ENCODE data around the gene CHML.
"Not testable (repeated sequence)": the region's sequence is repeated elsewhere in the genome, so short reads cannot be mapped to it uniquely, and the experiment has no call there.

The CHML gene

DNA sequence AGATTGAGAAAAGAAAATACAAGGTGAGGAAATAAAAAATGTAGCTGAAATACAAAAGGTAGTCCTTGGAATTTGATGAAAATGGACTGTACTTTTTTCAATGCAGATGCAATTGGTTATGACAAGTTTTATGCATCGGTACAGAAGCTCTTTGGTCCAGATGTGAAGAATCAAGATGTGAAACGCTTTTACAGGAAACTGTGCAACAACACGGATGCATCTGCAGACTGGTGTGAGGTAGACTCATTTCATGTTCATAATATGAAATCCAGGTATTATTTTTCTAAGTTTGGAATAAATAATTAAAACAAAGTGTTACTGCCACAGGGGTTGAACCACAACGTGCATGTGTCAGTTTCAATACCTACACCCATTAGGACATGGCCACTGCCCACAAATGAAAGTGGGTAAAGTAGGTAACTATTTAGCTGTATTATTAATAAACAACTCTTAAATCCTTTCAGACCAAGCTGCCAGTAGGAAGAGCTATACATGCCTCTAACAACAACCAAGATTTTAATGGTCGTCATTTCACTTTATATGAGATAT is 20.3 kb upstream of the CHML start:
- H3F3A ChIP-seq (ENCODE audit: insufficient read depth, low read length) = no peaks in the 10 kb centered on the region
- H3K9me3 ChIP-seq (ENCODE audit: low read length) = no peaks in the 10 kb centered on the region
- no peaks in the 10 kb centered on the region for H3K4me1 ChIP-seq (ENCODE audit: insufficient read depth, low read length, severe bottlenecking)
- H2AFZ ChIP-seq (ENCODE audit: low read length) = no peak overlapping the region
- H3K4me2 ChIP-seq (ENCODE audit: low read length) = no peak overlapping the region
- H3K9ac ChIP-seq (ENCODE audit: low read length) = no peak overlapping the region
- no peaks in the 10 kb centered on the region for H4K20me1 ChIP-seq (ENCODE audit: insufficient read depth, low read length)
- no peak overlapping the region for H3K4me3 ChIP-seq (ENCODE audit: low read depth, low read length, poor library complexity, severe bottlenecking)
- H3K79me2 ChIP-seq (ENCODE audit: insufficient read depth, low read length) = no peaks in the 10 kb centered on the region
- H3K27ac ChIP-seq (ENCODE audit: low read depth, low read length, poor library complexity, severe bottlenecking) = no peak overlapping the region
- TF ChIP-seq, protein P1, sequence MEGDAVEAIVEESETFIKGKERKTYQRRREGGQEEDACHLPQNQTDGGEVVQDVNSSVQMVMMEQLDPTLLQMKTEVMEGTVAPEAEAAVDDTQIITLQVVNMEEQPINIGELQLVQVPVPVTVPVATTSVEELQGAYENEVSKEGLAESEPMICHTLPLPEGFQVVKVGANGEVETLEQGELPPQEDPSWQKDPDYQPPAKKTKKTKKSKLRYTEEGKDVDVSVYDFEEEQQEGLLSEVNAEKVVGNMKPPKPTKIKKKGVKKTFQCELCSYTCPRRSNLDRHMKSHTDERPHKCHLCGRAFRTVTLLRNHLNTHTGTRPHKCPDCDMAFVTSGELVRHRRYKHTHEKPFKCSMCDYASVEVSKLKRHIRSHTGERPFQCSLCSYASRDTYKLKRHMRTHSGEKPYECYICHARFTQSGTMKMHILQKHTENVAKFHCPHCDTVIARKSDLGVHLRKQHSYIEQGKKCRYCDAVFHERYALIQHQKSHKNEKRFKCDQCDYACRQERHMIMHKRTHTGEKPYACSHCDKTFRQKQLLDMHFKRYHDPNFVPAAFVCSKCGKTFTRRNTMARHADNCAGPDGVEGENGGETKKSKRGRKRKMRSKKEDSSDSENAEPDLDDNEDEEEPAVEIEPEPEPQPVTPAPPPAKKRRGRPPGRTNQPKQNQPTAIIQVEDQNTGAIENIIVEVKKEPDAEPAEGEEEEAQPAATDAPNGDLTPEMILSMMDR (IDR thresholded peaks at IDR 0.05; ENCODE audit: low read length) = no peak
- no peak for TF ChIP-seq EZH2 (IDR thresholded peaks at IDR 0.05; ENCODE audit: borderline replicate concordance, low read length)
- H3K36me3 ChIP-seq (ENCODE audit: insufficient read depth, low read length) = no peaks in the 10 kb centered on the region
- H3K9me2 ChIP-seq (ENCODE audit: low read depth, low read length) = no peaks in the 10 kb centered on the region
- H3K27me3 ChIP-seq (ENCODE audit: insufficient read depth, low read length) = no peaks in the 10 kb centered on the region

GRCh38 chr1:241659016-241659415 is 18.8 kb upstream of the CHML start:
- H3K36me3 ChIP-seq (ENCODE audit: insufficient read depth, low read length); H4K20me1 ChIP-seq (ENCODE audit: insufficient read depth, low read length); H3K4me1 ChIP-seq (ENCODE audit: insufficient read depth, low read length, severe bottlenecking); H3K9ac ChIP-seq (ENCODE audit: low read length); H3K4me2 ChIP-seq (ENCODE audit: low read length); H3K4me3 ChIP-seq (ENCODE audit: low read depth, low read length, poor library complexity, severe bottlenecking); H3K9me2 ChIP-seq (ENCODE audit: low read depth, low read length); H3K9me3 ChIP-seq (ENCODE audit: low read length); H3F3A ChIP-seq (ENCODE audit: insufficient read depth, low read length); H3K27me3 ChIP-seq (ENCODE audit: insufficient read depth, low read length); H3K27ac ChIP-seq (ENCODE audit: low read depth, low read length, poor library complexity, severe bottlenecking); H3K79me2 ChIP-seq (ENCODE audit: insufficient read depth, low read length); H2AFZ ChIP-seq (ENCODE audit: low read length): not testable (repeated sequence)

GRCh38 chr1:241658081-241658793 is 18.1 kb upstream of the CHML start:
- TF ChIP-seq, protein P1 (IDR thresholded peaks at IDR 0.05; ENCODE audit: low read length) = no peak
- H3K27ac ChIP-seq (ENCODE audit: low read depth, low read length, poor library complexity, severe bottlenecking) = no peak overlapping the region

GRCh38 chr1:241654641-241655040 is 14.5 kb upstream of the CHML start:
- no peaks in the 10 kb centered on the region for H3F3A ChIP-seq (ENCODE audit: insufficient read depth, low read length)
- TF ChIP-seq, protein P1 (IDR thresholded peaks at IDR 0.05; ENCODE audit: low read length) = no peak
- no peak for TF ChIP-seq EZH2 (IDR thresholded peaks at IDR 0.05; ENCODE audit: borderline replicate concordance, low read length)
- H3K9ac ChIP-seq (ENCODE audit: low read length) = no peak overlapping the region
- no peaks in the 10 kb centered on the region for H3K4me1 ChIP-seq (ENCODE audit: insufficient read depth, low read length, severe bottlenecking)
- no peak overlapping the region for H3K4me2 ChIP-seq (ENCODE audit: low read length)
- no peaks in the 10 kb centered on the region for H3K79me2 ChIP-seq (ENCODE audit: insufficient read depth, low read length)
- no peaks in the 10 kb centered on the region for H3K36me3 ChIP-seq (ENCODE audit: insufficient read depth, low read length)
- no peak overlapping the region for H3K27ac ChIP-seq (ENCODE audit: low read depth, low read length, poor library complexity, severe bottlenecking)
- H3K27me3 ChIP-seq (ENCODE audit: insufficient read depth, low read length) = no peaks in the 10 kb centered on the region
- no peaks in the 10 kb centered on the region for H3K9me2 ChIP-seq (ENCODE audit: low read depth, low read length)
- H3K4me3 ChIP-seq (ENCODE audit: low read depth, low read length, poor library complexity, severe bottlenecking) = no peak overlapping the region
- no peaks in the 10 kb centered on the region for H4K20me1 ChIP-seq (ENCODE audit: insufficient read depth, low read length)
- H3K9me3 ChIP-seq (ENCODE audit: low read length) = no peaks in the 10 kb centered on the region
- H2AFZ ChIP-seq (ENCODE audit: low read length) = no peak overlapping the region

More at GRCh38 chr1:241658081-241658793, 18.1 kb upstream of the CHML start:
- no peaks in the 10 kb centered on the region for H3K9me3 ChIP-seq (ENCODE audit: low read length)
- H4K20me1 ChIP-seq (ENCODE audit: insufficient read depth, low read length) = no peaks in the 10 kb centered on the region
- no peaks in the 10 kb centered on the region for H3K9me2 ChIP-seq (ENCODE audit: low read depth, low read length)
- no peaks in the 10 kb centered on the region for H3K27me3 ChIP-seq (ENCODE audit: insufficient read depth, low read length)
- H3K36me3 ChIP-seq (ENCODE audit: insufficient read depth, low read length) = no peaks in the 10 kb centered on the region
- no peak overlapping the region for H2AFZ ChIP-seq (ENCODE audit: low read length)
- H3K4me3 ChIP-seq (ENCODE audit: low read depth, low read length, poor library complexity, severe bottlenecking) = no peak overlapping the region
- H3K4me2 ChIP-seq (ENCODE audit: low read length) = no peak overlapping the region
- no peaks in the 10 kb centered on the region for H3K4me1 ChIP-seq (ENCODE audit: insufficient read depth, low read length, severe bottlenecking)
- no peak overlapping the region for H3K9ac ChIP-seq (ENCODE audit: low read length)
- no peaks in the 10 kb centered on the region for H3K79me2 ChIP-seq (ENCODE audit: insufficient read depth, low read length)
- no peaks in the 10 kb centered on the region for H3F3A ChIP-seq (ENCODE audit: insufficient read depth, low read length)
